MV-4-11 (cell line): Measurements from ENCODE around the gene ZBTB7A.

Source experiments
- DNase-seq: peaks from one replicate; lab custom pipeline; 2025; lab: John Stamatoyannopoulos, UW

The ZBTB7A gene

DNA sequence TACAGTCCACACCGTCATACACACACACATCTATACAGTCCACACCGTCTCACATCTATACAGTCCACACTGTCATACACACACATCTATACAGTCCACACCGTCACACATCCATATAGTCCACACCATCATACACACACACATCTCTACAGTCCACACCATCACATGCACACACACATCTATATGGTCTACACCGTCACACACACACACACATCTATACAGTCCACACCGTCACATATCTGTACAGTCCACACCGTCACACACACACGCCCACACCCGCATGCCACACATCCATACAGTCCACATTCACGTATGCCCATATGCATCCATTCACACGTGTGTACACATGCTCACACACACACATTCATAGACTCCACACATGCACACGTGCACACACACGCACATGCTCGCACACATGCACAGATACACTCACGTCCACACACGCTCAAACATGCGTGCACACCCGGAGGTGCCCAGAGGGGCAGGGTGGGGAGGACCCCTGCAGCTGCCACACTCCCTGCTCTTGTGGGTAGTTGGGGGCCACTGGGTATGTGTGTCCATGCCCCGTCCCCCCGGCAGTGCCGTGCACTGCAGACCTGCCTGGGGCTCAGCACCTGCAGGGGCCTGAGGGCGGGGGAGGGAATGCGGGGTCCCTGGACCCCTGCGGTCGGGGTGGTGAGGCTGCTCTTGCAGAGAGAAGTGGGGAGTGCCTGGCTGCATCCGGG lies 30.0 kb downstream of the ZBTB7A start:
- DNase-seq: no peak

DNA sequence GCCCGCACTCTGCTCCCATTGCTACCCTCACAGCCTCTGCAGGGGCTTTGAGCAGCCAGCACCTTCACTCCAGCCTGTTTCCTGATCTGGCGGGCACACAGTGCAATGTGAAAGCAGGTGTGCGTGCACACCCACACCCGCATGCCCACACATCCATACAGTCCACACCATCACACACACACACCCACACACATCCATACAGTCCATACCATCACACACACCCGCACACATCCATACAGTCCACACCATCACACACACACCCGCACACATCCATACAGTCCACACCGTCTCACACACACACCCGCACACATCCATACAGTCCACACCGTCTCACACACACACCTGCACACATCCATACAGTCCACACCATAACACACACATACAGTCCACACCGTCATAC lies 31.1 kb downstream of the ZBTB7A start:
- DNase-seq: no peak

DNA sequence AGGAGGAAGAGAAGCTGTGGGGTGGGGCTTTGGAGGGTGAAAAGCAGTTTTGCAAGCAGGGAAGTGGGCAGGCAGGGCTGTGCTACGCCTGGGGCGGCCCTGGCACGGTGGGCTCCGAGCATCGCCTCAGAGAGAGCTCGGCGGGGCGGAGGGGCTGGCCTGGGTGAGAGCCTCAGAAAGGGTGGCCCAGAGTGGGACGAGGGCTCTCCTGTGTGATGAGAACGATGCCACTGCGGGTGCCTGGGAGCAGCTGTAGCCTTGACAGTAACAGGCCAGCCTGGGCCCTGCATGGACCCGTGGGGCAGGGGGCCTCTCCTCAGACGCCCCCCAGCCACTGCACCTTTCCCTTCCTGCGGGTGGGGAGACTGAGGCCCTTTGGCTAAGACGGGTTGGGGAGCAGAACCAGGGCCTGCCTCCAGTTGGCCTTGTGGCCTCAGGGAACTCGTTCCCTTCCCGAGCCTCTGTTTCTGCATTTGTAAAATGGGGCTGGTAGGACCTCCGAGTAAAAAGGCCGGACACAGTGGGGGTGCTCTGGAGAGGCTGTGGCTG lies 31.6 kb downstream of the ZBTB7A start:
- DNase-seq: no peak

DNA sequence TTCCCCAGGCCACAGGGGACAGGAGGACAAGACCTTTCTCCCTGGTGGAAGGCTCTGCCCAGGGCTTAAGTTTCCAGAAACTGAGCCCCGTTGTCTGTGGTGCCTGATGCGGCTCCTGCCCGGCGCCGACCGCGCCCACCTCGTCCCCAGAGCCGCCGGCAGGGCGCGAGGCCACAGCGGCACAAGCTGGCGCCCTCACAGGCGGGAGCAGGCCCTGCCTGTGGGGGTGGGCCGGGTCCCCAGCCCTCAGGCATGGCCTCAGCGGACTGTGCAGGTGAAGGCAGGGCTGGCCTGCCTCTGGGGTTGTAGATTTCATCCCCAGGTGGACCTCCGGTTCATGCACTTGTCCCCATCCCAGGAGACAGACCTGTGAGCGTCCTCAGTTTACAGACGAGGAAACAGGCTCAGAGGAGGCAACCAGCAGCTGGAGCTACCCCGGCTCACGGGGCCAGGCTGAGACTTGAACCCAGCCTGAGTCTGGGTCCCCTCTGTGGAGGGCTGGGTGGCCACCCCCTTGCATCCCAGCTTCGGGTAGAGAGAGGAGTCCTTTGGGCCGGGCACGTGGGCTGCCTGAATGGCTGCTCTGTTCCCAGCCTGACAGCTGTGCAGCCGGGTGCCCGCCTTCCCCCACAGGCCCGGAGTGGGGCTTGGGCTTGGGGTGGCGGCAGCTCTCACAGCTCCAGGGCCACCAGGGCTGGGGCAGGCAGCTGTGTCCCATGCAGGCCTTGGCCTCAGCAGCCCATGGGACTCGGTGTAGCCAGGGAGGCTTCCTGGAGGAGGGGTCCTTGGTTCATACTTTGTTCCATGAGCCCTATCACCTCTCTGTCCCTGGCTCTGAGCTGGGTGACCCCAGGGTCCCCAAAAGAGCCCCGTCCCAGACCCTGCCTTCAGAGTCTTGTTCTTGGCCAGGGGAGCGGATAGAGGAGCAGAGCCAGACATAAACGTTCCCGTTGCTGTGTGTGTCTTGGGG lies 32.4 kb downstream of the ZBTB7A start:
- DNase-seq: no peak

DNA sequence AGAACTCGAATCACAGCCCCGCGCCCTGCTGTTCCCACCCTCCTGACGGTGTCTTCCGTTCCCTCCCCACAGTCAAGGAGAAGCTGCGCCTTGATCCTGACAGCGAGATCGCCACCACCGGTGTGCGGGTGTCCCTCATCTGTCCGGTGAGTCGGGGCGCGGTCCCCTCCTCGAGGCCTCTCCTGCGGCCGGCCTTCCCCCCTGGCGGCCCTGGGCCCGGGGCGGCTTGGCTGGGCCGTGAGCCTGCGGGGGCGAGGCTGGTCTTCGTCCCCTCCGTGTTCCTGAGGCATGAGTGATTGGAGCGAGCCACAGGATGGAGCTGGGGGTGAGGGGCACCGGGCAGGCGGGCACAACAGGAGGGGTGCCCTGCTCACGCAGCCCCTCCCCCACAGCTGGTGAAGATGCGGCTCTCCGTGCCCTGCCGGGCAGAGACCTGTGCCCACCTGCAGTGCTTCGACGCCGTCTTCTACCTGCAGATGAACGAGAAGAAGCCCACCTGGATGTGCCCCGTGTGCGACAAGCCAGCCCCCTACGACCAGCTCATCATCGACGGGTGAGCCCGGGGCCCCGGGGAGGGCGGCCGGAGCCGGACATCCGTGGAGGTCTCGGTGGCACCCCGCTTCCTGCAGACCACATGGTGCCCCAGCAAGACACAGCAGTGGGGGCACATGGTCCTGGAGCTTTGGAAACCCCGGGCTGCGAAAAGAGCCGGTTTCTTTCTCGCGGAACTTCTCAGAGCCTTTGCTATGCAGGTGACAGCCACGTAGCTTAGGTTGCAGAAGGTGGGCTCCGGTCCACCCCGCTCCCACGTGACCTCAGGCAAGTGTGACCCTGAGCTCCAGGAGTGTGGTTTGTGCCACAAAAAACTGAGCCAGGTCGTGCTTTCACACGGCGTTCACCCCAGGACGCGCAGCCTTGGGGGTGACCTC lies 33.4 kb downstream of the ZBTB7A start:
- DNase-seq: no peak

DNA sequence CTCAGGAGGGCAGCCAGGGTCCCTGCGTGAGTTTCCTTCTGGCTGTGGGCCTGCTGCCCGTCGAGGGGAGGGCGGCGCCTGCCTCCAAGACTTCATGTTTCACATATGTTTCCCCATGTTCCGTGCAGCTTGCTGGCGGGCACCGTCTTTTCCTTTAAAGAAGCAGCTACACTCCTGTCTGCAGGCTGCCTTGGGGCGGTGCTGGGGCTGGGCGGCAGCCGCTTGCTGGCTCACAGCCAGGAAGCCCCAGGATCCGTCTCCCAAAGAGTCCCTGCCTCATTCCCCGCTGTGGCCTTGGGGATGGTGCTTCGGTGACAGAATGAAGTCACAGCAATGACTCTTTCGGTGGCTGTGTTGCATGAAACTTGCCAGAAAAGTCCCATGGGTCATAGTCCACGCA lies 34.3 kb downstream of the ZBTB7A start:
- DNase-seq: no peak

DNA sequence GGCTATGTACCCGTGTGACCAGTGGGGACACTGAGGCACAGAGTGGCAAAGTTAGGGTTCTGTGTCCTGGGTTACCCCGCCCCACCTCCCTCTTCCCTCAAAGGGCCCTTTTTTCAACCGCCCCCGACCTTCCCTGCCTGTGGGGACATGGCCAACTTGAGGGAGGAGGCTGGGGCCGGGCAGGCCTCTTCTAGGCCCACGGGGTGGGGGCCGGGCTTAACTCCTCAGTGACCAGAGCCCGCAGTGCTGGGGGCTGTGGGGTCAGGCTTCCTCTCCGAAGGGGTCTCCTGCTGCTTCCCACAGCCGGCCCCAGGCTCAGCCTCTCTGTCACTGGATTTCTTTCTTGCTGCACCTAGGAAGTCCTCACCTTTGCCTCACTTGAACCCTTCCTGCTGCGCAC lies 35.3 kb downstream of the ZBTB7A start:
- DNase-seq: no peak

DNA sequence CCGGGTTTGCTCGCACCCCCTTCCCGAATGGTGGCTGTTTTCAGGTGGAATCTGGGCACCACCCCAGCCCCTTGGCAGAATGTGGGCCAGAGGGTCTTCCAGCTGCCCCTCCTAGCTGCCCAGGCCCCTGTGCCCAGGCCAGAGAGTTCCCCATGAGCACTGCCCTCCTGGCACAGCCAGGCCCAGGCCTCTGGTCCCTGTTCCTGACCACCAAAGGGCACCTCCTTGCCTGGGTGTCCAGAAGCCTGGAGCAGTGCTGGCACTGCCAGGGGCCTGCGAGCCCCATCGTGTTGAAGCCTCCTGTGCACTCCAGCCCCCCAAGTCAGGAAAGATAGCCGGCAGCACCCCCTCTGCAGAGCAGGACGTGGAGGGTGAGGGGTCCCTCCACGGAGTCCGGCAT lies 35.7 kb downstream of the ZBTB7A start:
- DNase-seq: no peak

DNA sequence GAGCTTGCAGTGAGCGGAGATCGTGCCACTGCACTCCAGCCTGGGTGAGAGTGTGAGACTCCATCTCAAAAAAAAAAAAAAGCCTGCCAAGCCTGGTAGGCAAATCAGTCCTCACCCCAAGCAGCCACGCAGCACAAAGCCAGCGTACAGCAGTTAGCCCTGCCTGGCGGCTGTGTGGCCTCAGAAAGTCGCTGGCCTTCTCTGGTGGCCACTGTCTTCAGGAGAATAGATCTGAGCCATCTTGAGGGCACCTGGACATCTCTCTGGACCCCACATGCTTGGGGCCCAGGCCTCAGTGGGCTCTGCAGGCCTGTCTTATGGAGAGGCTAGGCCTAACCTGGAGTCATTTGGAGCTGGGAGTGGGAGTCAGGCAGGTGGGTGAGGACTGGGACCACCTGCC lies 36.1 kb downstream of the ZBTB7A start:
- no peak for DNase-seq

DNA sequence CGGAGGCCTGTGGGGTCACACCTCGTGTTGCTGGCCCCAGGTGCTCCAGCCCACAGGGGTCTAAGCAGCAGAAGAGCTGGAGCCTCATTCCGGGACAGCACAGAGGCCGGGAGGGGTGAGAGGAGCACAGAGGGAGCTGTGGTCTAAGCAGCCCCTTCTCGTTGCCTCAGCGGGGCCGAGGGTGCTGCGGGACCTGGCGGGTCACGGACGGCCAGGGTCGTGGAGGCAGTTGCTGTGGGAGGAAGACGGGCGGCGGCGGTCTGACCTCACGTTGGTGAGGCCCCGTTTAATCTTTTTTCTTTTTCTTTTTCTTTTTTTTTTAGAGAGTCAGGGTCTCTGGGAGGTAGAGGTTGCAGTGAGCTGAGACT lies 37.5 kb downstream of the ZBTB7A start:
- no peak for DNase-seq

DNA sequence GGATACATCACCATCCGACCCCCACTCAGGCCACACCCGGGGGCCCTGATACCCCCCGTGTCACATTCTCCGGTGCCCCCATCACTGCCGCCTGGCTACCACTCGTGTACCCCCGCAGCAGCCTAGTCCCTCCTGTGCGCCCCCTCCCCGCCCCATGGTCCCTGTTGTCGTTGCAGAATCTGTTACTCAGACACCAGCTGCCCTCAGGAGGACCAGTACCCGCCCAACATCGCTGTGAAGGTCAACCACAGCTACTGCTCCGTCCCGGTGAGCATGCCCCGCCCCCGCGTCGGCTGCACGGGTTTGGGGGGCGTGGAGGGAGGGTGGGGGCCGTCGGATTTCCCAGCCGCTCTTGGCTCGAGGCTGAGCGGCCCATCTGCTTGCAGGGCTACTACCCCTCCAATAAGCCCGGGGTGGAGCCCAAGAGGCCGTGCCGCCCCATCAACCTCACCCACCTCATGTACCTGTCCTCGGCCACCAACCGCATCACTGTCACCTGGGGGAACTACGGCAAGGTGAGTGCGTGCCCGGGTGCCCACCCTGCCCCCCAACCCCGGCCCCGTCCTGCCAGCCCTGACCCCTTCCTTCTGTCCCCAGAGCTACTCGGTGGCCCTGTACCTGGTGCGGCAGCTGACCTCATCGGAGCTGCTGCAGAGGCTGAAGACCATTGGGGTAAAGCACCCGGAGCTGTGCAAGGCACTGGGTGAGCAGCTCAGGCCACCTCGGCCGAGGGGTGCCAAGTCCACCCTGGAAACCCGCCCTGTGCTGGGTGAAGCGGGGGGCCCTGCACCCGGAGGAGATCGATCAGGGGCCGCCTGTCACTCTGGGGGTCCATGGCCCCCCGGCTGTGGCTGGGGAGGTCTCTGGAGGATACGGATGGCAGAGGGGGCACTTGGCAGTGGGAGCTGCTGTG lies 38.1 kb downstream of the ZBTB7A start:
- DNase-seq: no peak

DNA sequence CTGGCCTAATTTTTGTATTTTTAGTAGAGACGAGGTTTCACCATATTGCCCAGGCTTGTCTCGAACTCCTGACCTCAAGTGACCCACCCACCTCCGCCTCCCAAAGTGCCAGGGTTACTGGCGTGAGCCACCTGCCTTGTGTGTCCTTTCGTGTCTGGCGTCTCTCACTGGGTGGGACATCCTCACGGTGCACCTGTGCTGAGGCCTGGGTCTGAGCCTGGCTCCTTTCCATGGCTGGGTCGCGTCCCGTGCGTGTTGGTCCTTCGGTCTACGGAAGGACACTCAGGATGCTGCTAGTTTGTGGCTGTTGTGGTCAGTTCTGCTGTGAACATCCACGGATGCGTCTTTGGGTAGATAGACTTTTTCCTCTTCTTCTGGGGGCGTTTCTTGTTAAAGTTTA lies 39.6 kb downstream of the ZBTB7A start:
- DNase-seq: no peak

DNA sequence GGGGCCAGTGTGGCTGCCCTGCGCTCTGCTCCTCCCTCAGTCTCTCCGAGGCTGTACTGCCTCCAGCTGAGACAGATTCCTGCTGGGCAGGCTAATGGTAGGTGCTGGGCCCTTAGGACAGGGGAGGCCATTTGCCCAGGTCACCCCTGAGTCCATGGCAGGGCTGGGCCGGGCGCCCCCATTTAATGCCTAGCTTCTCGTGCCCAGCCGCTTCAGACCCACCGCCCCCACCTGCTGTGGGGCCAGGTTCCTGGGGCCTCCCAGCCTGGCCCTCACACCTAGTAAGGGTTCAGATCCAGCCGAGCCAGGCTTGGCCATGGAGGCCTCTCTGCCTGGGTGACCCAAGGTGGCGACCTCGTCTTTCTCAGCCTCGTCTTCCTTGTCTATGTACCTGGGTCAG lies 41.4 kb downstream of the ZBTB7A start:
- DNase-seq: no peak

DNA sequence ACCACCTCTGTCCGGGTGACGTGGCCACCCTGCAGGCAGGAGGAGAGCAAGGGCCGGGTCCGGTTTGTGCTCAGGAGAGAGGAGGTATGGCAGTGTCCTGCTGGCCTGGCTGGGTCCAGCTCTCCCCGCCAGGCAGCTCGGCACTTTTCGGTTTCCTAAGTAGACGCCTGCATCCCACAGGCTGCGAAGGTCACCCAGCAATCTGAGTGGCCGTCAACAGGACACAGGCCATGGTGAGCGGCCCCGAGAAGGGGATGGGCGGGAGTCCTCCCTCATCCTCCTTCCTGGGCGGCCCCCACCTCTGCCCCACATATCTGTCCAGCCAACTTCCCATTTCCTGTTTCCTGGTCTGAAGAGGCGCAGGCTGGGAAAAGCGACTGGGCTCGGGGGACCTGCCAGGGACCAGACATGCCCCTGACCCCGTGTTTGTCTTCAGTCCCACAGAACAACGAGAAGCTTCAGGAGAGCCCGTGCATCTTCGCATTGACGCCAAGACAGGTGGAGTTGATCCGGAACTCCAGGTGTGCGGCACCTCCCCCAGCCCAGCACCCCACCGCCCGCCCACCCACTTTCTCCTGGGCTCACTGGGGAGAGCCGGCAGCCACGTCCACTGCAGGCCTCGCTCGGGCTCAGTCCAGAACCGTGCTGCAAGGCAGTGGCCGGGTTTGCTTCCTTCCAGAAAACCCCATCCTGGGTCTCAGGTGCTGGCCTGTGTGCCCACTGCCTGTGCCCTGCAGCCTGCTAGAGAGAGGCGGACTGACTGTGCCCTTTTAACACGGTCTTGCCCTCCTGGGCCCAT lies 42.9 kb downstream of the ZBTB7A start:
- DNase-seq: no peak

DNA sequence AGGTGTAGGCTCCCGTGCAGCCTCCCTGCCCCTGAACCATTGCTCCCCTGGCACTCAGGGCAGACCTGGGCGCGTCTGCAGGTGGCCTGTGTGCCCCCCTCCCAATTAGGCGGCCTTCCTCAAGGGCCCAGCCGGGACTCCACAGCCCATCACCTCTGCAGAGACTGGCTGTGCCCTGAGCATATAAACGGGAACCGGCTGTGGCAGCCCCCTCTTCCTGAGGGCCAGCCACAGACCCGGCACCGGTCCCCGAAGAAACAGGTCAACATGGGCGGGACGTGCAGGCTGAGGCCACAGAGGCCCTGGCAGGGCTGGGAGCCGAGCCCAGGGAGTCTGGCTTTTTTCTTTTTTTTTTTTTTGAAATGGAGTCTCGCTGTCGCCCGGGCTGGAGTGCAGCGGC lies 47.1 kb downstream of the ZBTB7A start:
- DNase-seq: no peak

DNA sequence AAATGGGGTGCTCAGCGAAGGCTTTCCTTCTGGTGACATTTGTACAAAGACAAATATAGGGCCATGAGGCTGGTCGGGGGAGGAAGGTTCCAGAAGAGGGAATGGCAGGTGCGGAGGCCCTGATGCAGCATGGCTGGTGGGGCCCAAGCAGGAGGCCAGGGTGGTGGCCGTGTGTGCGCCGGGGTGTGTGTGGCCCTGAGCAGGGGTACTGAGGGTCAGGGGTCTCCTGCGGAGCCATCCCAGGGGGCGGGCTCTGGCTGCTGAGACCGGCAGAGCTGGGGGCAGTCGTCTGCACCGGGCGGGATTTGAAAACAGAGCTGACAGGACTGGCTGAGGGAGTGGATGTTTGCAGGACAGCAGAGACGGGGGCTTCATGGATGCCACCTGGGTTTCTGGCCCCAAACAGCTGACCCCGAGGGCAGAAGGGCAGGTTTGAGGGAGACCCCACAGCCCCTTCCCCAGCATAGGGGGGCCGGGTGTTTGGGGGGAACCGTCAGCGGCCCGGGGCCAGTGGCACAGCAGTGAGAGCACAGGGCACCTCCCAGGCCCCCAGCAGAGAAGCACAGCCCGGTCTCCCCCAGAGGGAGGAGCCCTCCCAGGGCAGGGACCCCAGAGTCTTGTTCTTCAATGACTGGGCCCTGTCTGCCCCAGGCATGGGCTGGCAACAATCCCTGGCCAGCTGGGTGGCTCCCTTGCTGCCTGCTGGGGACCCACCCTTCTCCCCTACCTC lies 47.8 kb downstream of the ZBTB7A start:
- DNase-seq: no peak

DNA sequence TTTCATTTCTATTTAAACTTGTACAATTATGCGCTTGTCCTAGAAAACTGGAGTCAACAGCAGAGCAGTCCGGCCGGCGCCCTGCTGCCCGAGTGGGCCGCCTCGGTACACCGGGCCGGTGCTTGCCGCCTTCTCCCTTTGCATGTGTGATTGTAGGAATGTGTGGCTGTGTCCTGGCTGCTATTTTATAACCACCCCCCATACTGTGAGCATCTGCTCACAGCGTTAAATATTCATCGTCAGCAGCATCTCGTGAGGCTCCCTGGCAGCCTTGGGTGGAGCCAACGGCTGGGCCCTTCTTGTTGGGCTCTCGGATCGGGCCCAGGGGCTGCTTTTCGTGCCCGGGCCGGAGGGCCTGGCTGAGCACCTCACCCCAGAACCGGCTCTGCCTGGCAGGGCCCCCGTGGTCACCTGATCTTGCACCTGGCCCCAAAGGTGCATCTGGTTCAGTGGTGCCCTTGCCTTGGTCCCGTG lies 48.5 kb downstream of the ZBTB7A start:
- no peak for DNase-seq

DNA sequence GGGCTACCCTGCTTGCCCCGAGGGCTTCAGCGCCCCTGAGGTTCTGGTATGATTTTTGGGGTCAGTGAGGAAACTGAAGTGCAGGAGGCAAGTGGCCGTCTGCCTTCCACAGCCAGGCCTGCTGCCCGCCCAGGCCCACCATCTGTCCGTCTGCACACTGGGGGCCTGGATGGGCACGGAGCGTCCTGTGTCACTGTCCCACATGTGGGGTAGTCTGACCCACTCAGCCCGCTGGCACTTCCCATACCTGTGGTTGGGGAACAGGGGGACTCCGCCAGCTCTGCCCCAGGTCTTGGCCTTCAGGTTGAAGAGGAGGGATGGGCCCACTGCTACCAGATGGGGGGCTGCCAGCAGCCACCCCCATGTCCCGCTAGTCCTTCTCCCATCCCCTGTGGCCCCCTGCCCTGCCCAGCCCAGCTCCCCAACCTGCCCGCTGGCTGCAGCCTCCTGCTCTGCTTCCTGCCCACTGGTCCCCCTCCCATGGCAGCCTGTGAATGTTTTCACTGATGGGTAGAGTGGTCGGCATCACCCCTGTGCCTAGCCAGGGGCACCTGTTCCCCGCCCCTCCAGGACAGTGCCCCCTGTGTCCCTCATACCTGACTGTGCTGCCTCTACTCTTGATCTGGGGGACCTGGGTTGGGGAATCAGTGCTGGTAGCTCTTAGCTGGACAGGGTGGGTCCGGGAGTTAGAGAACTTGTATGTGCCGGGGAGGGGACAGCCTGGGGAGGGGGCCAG lies 49.6 kb downstream of the ZBTB7A start:
- no peak for DNase-seq

DNA sequence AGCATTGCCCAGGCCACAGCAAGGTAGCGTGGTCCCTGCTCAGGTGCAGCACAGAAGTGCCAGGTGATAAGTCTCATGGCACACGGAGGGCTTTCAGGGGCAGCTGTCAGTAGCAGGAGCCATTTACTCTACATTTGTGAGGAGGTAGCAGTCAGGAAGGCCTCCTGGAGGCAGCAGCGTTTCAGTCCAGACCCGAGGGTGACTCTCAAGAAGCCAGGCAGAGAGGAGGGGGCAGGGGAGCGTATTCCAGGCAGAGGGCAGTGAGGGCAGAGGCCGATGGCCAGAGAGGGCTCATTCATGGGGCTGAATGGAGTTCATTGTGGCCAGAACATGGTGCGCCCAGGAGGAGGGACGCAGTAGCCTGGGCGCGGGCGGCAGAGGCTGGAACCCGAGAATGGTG lies 50.2 kb downstream of the ZBTB7A start:
- no peak for DNase-seq
